ENCODE results near the gene ASPSCR1. TPM values are rescaled to one million over a fixed set of nuclear protein-coding genes. Genes with fewer than 3 reads are reported as not detected.

Gene ASPSCR1
- total and polyA plus RNA-seq, 2 of the 13 experiments (the other 11 are each of a cell fraction or from before 2014, with no cell fraction given): 274 to 314 TPM

DNA sequence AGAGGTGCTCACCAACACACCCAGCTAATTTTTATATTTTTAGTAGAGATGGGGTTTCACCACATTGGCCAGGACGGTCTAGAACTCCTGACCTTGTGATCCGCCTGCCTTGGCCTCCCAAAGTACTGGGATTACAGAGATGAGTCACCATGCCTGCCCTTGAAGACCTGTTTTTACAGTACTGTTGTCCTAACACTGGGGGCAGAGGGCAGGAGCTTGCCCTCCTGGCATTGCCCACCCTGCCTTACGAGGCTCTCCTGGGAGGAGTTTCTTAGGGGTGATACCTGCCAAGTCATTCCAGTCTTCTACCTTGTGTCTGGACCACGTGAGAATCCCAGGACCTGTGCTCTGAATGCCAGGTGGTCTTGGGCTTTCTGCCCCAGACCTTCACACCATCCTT, 2.7 kb downstream of the ASPSCR1 start:
- in situ Hi-C loops (cut with HindIII; ENCODE audit: extremely low pct_ligation_motif_present, low pct_unique_long_range_greater_than_20kb) (no loop called here), intact Hi-C loops (cut with micrococcal nuclease; ENCODE audit: unreplicated experiment) (no loop called here)
- BruUV-seq (replicated peaks): no TSS peak
- Histone ChIP-seq H2AFZ (ENCODE audit: low read length) (no peak overlapping the region), H3K27ac (ENCODE audit: extremely low read length, insufficient read depth, low read length) (peak overlapping the region; percentile 36), H3K4me2 (ENCODE audit: low read depth, low read length) (no peak overlapping the region), H3K9me3 (ENCODE audit: low read length) (no peaks in the 10 kb centered on the region), H4K20me1 (ENCODE audit: insufficient read depth, low read length) (no peaks in the 10 kb centered on the region), H3K36me3 (replicated peaks in 1 of 2; ENCODE audit: control insufficient read depth in 1 of 2, insufficient read depth in 2 of 2, low read length in 2 of 2) (peaks cover 9 to 30% of the 10 kb centered on the region in 2 experiments), H3K4me1 (ENCODE audit: insufficient read depth, low read length) (peaks cover 72% of the 10 kb centered on the region), H3K27me3 (ENCODE audit: control insufficient read depth in 1 of 2, insufficient read depth in 2 of 2, low read length in 2 of 2) (no peaks in the 10 kb centered on the region), H3K9ac (ENCODE audit: insufficient read depth, low read depth, low read length) (no peak overlapping the region), H3K4me3 (replicated peaks in 1 of 3; ENCODE audit: insufficient read depth in 1 of 3, low read depth in 2 of 3, low read length in 3 of 3) (no peak overlapping the region), H3K79me2 (ENCODE audit: insufficient read depth, low read length) (peaks cover 26% of the 10 kb centered on the region)
- no peak for ATAC-seq
- CTCF ChIA-PET (ENCODE audit: low intra/inter-chr PET ratio, low total read pairs): interaction anchor here (5.6 kb wide), 1 partner anchor 20 kb away, joined by 25 read pairs; the partner anchor contains the start of gene NOTUM
- POLR2A ChIA-PET: interaction anchor here (1.0 to 14.1 kb wide), 5 partner anchors 9 to 43 kb away, joined by 4 to 382 read pairs (median 103); partner anchors contain the start of genes CENPX, LRRC45 and NOTUM
- WGBS (ENCODE audit: low lambda C conversion rate): 99% methylated on average over 4 of the region's 4 CpGs
- no peak for FAIRE-seq
- no peak for DNase-seq (ENCODE audit: low spot score)
- TF ChIP-seq EHMT2 (IDR thresholded peaks at IDR 0.05; ENCODE audit: borderline replicate concordance, low read depth, low read length) (no peak), NCOA5 (CRISPR knock-in tag; IDR thresholded peaks at IDR 0.05) (no peak), ZNF180 (CRISPR knock-in tag; IDR thresholded peaks at IDR 0.05; ENCODE audit: borderline replicate concordance, low read depth) (no peak), FOSL2 (CRISPR knock-in tag; IDR thresholded peaks at IDR 0.05) (peak; percentile 87), NFATC3 (CRISPR knock-in tag; IDR thresholded peaks at IDR 0.05) (0 out of 2 replicates have a peak, but pooled peaks have one; percentile 27)
- TF ChIP-seq, protein P1, sequence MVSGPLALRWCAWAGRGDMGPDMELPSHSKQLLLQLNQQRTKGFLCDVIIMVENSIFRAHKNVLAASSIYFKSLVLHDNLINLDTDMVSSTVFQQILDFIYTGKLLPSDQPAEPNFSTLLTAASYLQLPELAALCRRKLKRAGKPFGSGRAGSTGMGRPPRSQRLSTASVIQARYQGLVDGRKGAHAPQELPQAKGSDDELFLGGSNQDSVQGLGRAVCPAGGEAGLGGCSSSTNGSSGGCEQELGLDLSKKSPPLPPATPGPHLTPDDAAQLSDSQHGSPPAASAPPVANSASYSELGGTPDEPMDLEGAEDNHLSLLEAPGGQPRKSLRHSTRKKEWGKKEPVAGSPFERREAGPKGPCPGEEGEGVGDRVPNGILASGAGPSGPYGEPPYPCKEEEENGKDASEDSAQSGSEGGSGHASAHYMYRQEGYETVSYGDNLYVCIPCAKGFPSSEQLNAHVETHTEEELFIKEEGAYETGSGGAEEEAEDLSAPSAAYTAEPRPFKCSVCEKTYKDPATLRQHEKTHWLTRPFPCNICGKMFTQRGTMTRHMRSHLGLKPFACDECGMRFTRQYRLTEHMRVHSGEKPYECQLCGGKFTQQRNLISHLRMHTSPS (CRISPR knock-in tag; IDR thresholded peaks at IDR 0.05; ENCODE audit: low read depth): peak; percentile 64; the same call in 1 of the 2 replicates
- TF ChIP-seq, protein P2, sequence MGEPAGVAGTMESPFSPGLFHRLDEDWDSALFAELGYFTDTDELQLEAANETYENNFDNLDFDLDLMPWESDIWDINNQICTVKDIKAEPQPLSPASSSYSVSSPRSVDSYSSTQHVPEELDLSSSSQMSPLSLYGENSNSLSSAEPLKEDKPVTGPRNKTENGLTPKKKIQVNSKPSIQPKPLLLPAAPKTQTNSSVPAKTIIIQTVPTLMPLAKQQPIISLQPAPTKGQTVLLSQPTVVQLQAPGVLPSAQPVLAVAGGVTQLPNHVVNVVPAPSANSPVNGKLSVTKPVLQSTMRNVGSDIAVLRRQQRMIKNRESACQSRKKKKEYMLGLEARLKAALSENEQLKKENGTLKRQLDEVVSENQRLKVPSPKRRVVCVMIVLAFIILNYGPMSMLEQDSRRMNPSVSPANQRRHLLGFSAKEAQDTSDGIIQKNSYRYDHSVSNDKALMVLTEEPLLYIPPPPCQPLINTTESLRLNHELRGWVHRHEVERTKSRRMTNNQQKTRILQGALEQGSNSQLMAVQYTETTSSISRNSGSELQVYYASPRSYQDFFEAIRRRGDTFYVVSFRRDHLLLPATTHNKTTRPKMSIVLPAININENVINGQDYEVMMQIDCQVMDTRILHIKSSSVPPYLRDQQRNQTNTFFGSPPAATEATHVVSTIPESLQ (CRISPR knock-in tag; conservative IDR thresholded peaks at IDR 0.05): no peak
- TF ChIP-seq, protein P3, sequence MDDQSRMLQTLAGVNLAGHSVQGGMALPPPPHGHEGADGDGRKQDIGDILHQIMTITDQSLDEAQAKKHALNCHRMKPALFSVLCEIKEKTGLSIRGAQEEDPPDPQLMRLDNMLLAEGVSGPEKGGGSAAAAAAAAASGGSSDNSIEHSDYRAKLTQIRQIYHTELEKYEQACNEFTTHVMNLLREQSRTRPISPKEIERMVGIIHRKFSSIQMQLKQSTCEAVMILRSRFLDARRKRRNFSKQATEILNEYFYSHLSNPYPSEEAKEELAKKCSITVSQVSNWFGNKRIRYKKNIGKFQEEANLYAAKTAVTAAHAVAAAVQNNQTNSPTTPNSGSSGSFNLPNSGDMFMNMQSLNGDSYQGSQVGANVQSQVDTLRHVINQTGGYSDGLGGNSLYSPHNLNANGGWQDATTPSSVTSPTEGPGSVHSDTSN (CRISPR knock-in tag; IDR thresholded peaks at IDR 0.05; ENCODE audit: borderline replicate concordance): no peak
